Esophagus squamous epithelium (tissue), 5 donors: ENCODE data around the gene MAP2K5. TPM values are rescaled to one million over a fixed set of nuclear protein-coding genes. Genes with fewer than 3 reads are reported as not detected.
"Not testable (repeated sequence)": the region's sequence is repeated elsewhere in the genome, so short reads cannot be mapped to it uniquely, and the experiment has no call there.

Source experiments
- DNase-seq: peaks from one replicate; lab custom pipeline; 2025; lab: John Stamatoyannopoulos, UW
- H3K27ac ChIP-seq, 4 donors: fragments of 200-600 bp; sonication (generic); one replicate each; pipeline ENCODE4 v1.5.1; 2016 to 2019; ENCODE audit warnings: mild to moderate bottlenecking in 1 of 4
- H3K27me3 ChIP-seq, 4 donors: fragments of 200-600 bp; sonication (generic); 1 replicate in 3 of 4; 2 replicates in 1 of 4; pipeline versions ENCODE4 v1.5.1 to v1.6.0; 2017 to 2021; ENCODE audit warnings: antibody characterized with exemption in 1 of 4
- H3K36me3 ChIP-seq, 3 donors: fragments of 200-600 bp; sonication (generic); one replicate each; pipeline ENCODE4 v1.5.1; 2016 to 2019
- H3K4me1 ChIP-seq, 3 donors: fragments of 200-600 bp; sonication (generic); one replicate each; pipeline ENCODE4 v1.5.1; 2017 to 2019
- H3K4me3 ChIP-seq, 4 donors: fragments of 200-600 bp; sonication (generic); 1 replicate in 3 of 4; 2 replicates in 1 of 4; pipeline ENCODE4 v1.5.1; 2016 to 2019; ENCODE audit warnings: mild to moderate bottlenecking in 2 of 4, moderate library complexity in 1 of 4
- H3K9me3 ChIP-seq, 3 donors: fragments of 200-600 bp; sonication (generic); one replicate each; pipeline ENCODE4 v1.5.1; 2016 to 2019
- CTCF ChIP-seq, 6 experiments: fragments of 450-650 bp in 4 of 6; fragments of 200-600 bp in 2 of 6; sonication (generic) in 2 of 6; IDR thresholded peaks; one replicate each; pipeline ENCODE4 v1.5.1; 2016 to 2019; ENCODE audit warnings: antibody characterized with exemption in 6 of 6, mild to moderate bottlenecking in 4 of 6, moderate library complexity in 4 of 6
- POLR2A ChIP-seq, 4 donors: fragments of 450-650 bp; IDR thresholded peaks; one replicate each; pipeline ENCODE4 v1.6.1; 2017; ENCODE audit warnings: antibody characterized with exemption in 4 of 4, mild to moderate bottlenecking in 4 of 4, moderate library complexity in 3 of 4
- WGBS, 2 donors: methylation state at CpG; one replicate each; pipeline ENCODE4 v1.1.5; 2018; 5-methylcytosine and 5-hydroxymethylcytosine counted together
- intact Hi-C: fragments of 100-400 bp; cut with DNase I; formaldehyde crosslinking; loops from one replicate; pipeline ENCODE4 v1.15.0; 2022
- total RNA-seq, 4 donors: library from RNA; depleted of rRNA; stranded (reverse); fragments of >200 nt; gene quantifications; one replicate each; pipeline ENCODE4 v1.1.0, GENCODE V29; 2016
- donor health status: DM: yes; HTN: yes; CAD: no.

The MAP2K5 gene
- total RNA-seq, 4 donors from 2014 or later: 5.8 to 8.0 (median 7.0) TPM

- H3K36me3 ChIP-seq: peaks cover 0 to 44% (median 0%) of the 10 kb centered on the region in 3 donors
- no peak for DNase-seq
- H3K4me1 ChIP-seq: no peaks in the 10 kb centered on the region
These were observed 118.5 kb downstream of the MAP2K5 start for GRCh38 chr15:67660874-67661606.

GRCh38 chr15:67670647-67671305, 128.3 kb downstream of the MAP2K5 start:
- H3K36me3 ChIP-seq: no peaks in the 10 kb centered on the region
- H3K4me3 ChIP-seq: no peak overlapping the region
- H3K9me3 ChIP-seq: no peaks in the 10 kb centered on the region
- no peaks in the 10 kb centered on the region for H3K4me1 ChIP-seq
- H3K27me3 ChIP-seq: no peaks in the 10 kb centered on the region
- H3K27ac ChIP-seq: no peak overlapping the region
- intact Hi-C loops: no loop called here
- 72 to 74% methylated on average over 2 of the region's 2 CpGs for WGBS, 2 donors
- TF ChIP-seq CTCF (IDR thresholded peaks at IDR 0.05): no peak
- TF ChIP-seq POLR2A (IDR thresholded peaks at IDR 0.05): no peak
- no peak for DNase-seq

More at GRCh38 chr15:67660874-67661606, 118.5 kb downstream of the MAP2K5 start:
- TF ChIP-seq CTCF (IDR thresholded peaks at IDR 0.05): no peak
- no peak for TF ChIP-seq POLR2A (IDR thresholded peaks at IDR 0.05)
- intact Hi-C loops: no loop called here
- H3K27me3 ChIP-seq: no peaks in the 10 kb centered on the region
- 88 to 97% methylated on average over 2 of the region's 2 CpGs for WGBS, 2 donors
- no peak overlapping the region for H3K27ac ChIP-seq
- H3K4me3 ChIP-seq: no peak overlapping the region
- H3K9me3 ChIP-seq: no peaks in the 10 kb centered on the region

GRCh38 chr15:67672834-67673233, 130.3 kb downstream of the MAP2K5 start:
- WGBS, 2 donors: 100% methylated on average over 2 of the region's 2 CpGs
- H3K36me3 ChIP-seq, DNase-seq, intact Hi-C loops, H3K27ac ChIP-seq, H3K27me3 ChIP-seq, H3K9me3 ChIP-seq, H3K4me3 ChIP-seq, H3K4me1 ChIP-seq: not testable (repeated sequence)

- intact Hi-C loops: no loop called here
- Histone ChIP-seq H3K4me3 (no peak overlapping the region), H3K36me3 (no peaks in the 10 kb centered on the region), H3K27ac (no peak overlapping the region), H3K9me3 (no peaks in the 10 kb centered on the region), H3K27me3 (no peaks in the 10 kb centered on the region), H3K4me1 (no peaks in the 10 kb centered on the region)
- TF ChIP-seq POLR2A (IDR thresholded peaks at IDR 0.05) (no peak), CTCF (IDR thresholded peaks at IDR 0.05) (no peak)
- 86 to 97% methylated on average over 3 of the region's 3 CpGs for WGBS, 2 donors
- DNase-seq: no peak
These were observed 132.5 kb downstream of the MAP2K5 start for GRCh38 chr15:67674983-67675382.

- DNase-seq: no peak
- Histone ChIP-seq H3K4me1 (no peaks in the 10 kb centered on the region), H3K27ac (no peak overlapping the region), H3K4me3 (no peak overlapping the region), H3K9me3 (peaks cover 0 to 3% (median 0%) of the 10 kb centered on the region in 3 donors), H3K36me3 (no peaks in the 10 kb centered on the region), H3K27me3 (no peaks in the 10 kb centered on the region)
- WGBS, 2 donors: 86 to 94% methylated on average over 2 of the region's 2 CpGs
- TF ChIP-seq POLR2A (IDR thresholded peaks at IDR 0.05) (no peak), CTCF (IDR thresholded peaks at IDR 0.05) (no peak)
- intact Hi-C loops: no loop called here
These were observed 135.6 kb downstream of the MAP2K5 start for GRCh38 chr15:67678089-67678488.
